WTC11 (cell line): ENCODE data around the gene CENPT. TPM values are rescaled to one million over a fixed set of nuclear protein-coding genes. Genes with fewer than 3 reads are reported as not detected.

Experiments
- ATAC-seq: fragments of 200-7000 bp; cut with Tn5 transposase; 2 replicates; pipeline ENCODE4 v1.10.0; 2021; ENCODE audit warnings: mild to moderate bottlenecking, moderate library complexity
- CTCF ChIA-PET: fragments of 300-600 bp; sonication (Branson Sonifier 250); formaldehyde crosslinking; loops from one replicate; lab custom pipeline; 2021; ENCODE audit warnings: antibody characterized with exemption; lab: Charles Lee
- POLR2A ChIA-PET: fragments of 350-600 bp; sonication (Branson Sonifier 250); formaldehyde crosslinking; loops from one replicate; lab custom pipeline; 2021; ENCODE audit warnings: antibody characterized with exemption; lab: Charles Lee
- DNase-seq: peaks from one replicate; pipeline ENCODE4 v3.0.0; 2021; ENCODE audit warnings: low spot score
- H3K27ac Mint-ChIP-seq: 2 replicates; pipeline ENCODE4 v1.8.0; 2021; ENCODE audit warnings: mixed read lengths
- H3K27me3 Mint-ChIP-seq: 2 replicates; pipeline ENCODE4 v1.8.0; 2021; ENCODE audit warnings: low read depth, mild to moderate bottlenecking, moderate library complexity, mixed read lengths
- H3K36me3 Mint-ChIP-seq: 2 replicates; pipeline ENCODE4 v1.8.0; 2021; ENCODE audit warnings: mixed read lengths
- H3K4me1 Mint-ChIP-seq: 2 replicates; pipeline ENCODE4 v1.8.0; 2022; ENCODE audit warnings: mixed read lengths
- H3K4me3 Mint-ChIP-seq: 2 replicates; pipeline ENCODE4 v1.8.0; 2021; ENCODE audit warnings: mild to moderate bottlenecking, moderate library complexity, mixed read lengths
- H3K9me3 Mint-ChIP-seq: 2 replicates; pipeline ENCODE4 v1.8.0; 2021; ENCODE audit warnings: mixed read lengths
- ATF1 ChIP-seq: sonication (generic); formaldehyde crosslinking; IDR thresholded peaks from 2 replicates; pipeline ENCODE4 v1.8.1; 2023; ENCODE audit warnings: mild to moderate bottlenecking, moderate library complexity, missing genetic modification reagents
- GRHL2 ChIP-seq: fragments of 250-450 bp; sonication (Bioruptor Pico); IDR thresholded peaks from 2 replicates; pipeline ENCODE4 v1.8.0; 2022; ENCODE audit warnings: mild to moderate bottlenecking, moderate library complexity; ENCODE audit not compliant: insufficient replicate concordance, severe bottlenecking
- IRF2 ChIP-seq: sonication (generic); formaldehyde crosslinking; IDR thresholded peaks from 2 replicates; pipeline ENCODE4 v1.8.0; 2022; ENCODE audit warnings: low read depth, missing genetic modification reagents, borderline replicate concordance
- JUN ChIP-seq: sonication (generic); formaldehyde crosslinking; IDR thresholded peaks from 2 replicates; pipeline ENCODE4 v1.8.0; 2023; ENCODE audit warnings: mild to moderate bottlenecking, missing genetic modification reagents
- MXD4 ChIP-seq: fragments of 250-450 bp; sonication (Bioruptor Pico); IDR thresholded peaks from 2 replicates; pipeline ENCODE4 v1.8.0; 2021; ENCODE audit warnings: mild to moderate bottlenecking, moderate library complexity, borderline replicate concordance
- NFYB ChIP-seq: sonication (generic); formaldehyde crosslinking; conservative IDR thresholded peaks from 2 replicates; pipeline ENCODE4 v1.8.0; 2022; ENCODE audit warnings: low read depth, missing genetic modification reagents
- NR3C1 ChIP-seq: sonication (generic); formaldehyde crosslinking; conservative IDR thresholded peaks from 2 replicates; pipeline ENCODE4 v1.8.1; 2023; ENCODE audit warnings: low read depth, mild to moderate bottlenecking, missing genetic modification reagents
- RELA ChIP-seq: sonication (generic); formaldehyde crosslinking; IDR thresholded peaks from 2 replicates; pipeline ENCODE4 v1.8.1; 2022; ENCODE audit warnings: missing genetic modification reagents, mild to moderate bottlenecking, borderline replicate concordance
- RORB ChIP-seq: fragments of 250-450 bp; sonication (Bioruptor Pico); IDR thresholded peaks from 2 replicates; pipeline ENCODE4 v1.9.0; 2021; ENCODE audit warnings: mild to moderate bottlenecking
- USF1 ChIP-seq: sonication (generic); formaldehyde crosslinking; IDR thresholded peaks from 2 replicates; pipeline ENCODE4 v1.8.0; 2022; ENCODE audit warnings: mild to moderate bottlenecking, missing genetic modification reagents
- ZBTB21 ChIP-seq: sonication (generic); formaldehyde crosslinking; IDR thresholded peaks from 2 replicates; pipeline ENCODE4 v1.8.1; 2023; ENCODE audit warnings: mild to moderate bottlenecking, missing genetic modification reagents, borderline replicate concordance
- ZNF219 ChIP-seq: sonication (generic); formaldehyde crosslinking; IDR thresholded peaks from 2 replicates; pipeline ENCODE4 v1.8.0; 2023; ENCODE audit warnings: missing genetic modification reagents, mild to moderate bottlenecking, borderline replicate concordance
- ZNF263 ChIP-seq: sonication (generic); formaldehyde crosslinking; IDR thresholded peaks from 2 replicates; pipeline ENCODE4 v1.8.1; 2022; ENCODE audit warnings: low read depth, mild to moderate bottlenecking, moderate library complexity, missing genetic modification reagents
- ZNF416 ChIP-seq: fragments of 250-450 bp; sonication (Bioruptor Pico); IDR thresholded peaks from 2 replicates; pipeline ENCODE4 v1.9.0; 2021; ENCODE audit warnings: mild to moderate bottlenecking, inconsistent platforms
- total RNA-seq: library from RNA; stranded (reverse); gene quantifications from 3 replicates; pipeline ENCODE4 v1.2.3, GENCODE V29; 2021
- TF ChIP-seq, protein P1 (sequence below): sonication (generic); formaldehyde crosslinking; conservative IDR thresholded peaks from 2 replicates; pipeline ENCODE4 v1.8.1; 2023; ENCODE audit warnings: mild to moderate bottlenecking, low read depth, missing genetic modification reagents, moderate library complexity
- TF ChIP-seq, protein P2 (sequence below): fragments of 250-450 bp; sonication (Bioruptor Pico); IDR thresholded peaks from 2 replicates; pipeline ENCODE4 v1.9.0; 2021; ENCODE audit warnings: mild to moderate bottlenecking
- TF ChIP-seq, protein P3 (sequence below): sonication (generic); formaldehyde crosslinking; IDR thresholded peaks from 2 replicates; pipeline ENCODE4 v1.8.0; 2023; ENCODE audit warnings: mild to moderate bottlenecking, missing genetic modification reagents
- TF ChIP-seq, protein P4 (sequence below): fragments of 250-450 bp; sonication (Bioruptor Pico); IDR thresholded peaks from 2 replicates; pipeline ENCODE4 v1.9.0; 2021; ENCODE audit warnings: mild to moderate bottlenecking

CENPT gene
- total RNA-seq, 1 experiment from 2014 or later = 58.3 TPM

- no peak for TF ChIP-seq NFYB (CRISPR knock-in tag)
Observed at GRCh38 chr16:67862623-67863583, 15.4 kb upstream of the CENPT start (continued).

- ATAC-seq (no peak), DNase-seq (no peak)
- ChIA-PET POLR2A (no interaction called here), CTCF (interaction anchor here (2.3 to 2.7 kb wide), 3 partner anchors 22 to 48 kb away, joined by 9 to 15 read pairs (median 14); partner anchors contain the start of gene NRN1L)
- Mint-ChIP-seq H3K4me3 (no peak overlapping the region), H3K27ac (peak overlapping the region; percentile 57), H3K9me3 (no peaks in the 10 kb centered on the region), H3K36me3 (peaks cover 38% of the 10 kb centered on the region), H3K27me3 (no peaks in the 10 kb centered on the region), H3K4me1 (peaks cover 19% of the 10 kb centered on the region)
- TF ChIP-seq IRF2 (CRISPR knock-in tag) (no peak), ZBTB21 (CRISPR knock-in tag) (no peak), ATF1 (CRISPR knock-in tag) (no peak), RELA (no peak), RORB (CRISPR knock-in tag) (no peak), MXD4 (CRISPR knock-in tag) (no peak), JUN (CRISPR knock-in tag) (no peak), NR3C1 (CRISPR knock-in tag) (no peak), ZNF416 (CRISPR knock-in tag) (no peak), USF1 (CRISPR knock-in tag) (no peak), GRHL2 (CRISPR knock-in tag) (no peak), ZNF263 (CRISPR knock-in tag) (no peak), ZNF219 (CRISPR knock-in tag) (no peak)
- TF ChIP-seq, protein P1, sequence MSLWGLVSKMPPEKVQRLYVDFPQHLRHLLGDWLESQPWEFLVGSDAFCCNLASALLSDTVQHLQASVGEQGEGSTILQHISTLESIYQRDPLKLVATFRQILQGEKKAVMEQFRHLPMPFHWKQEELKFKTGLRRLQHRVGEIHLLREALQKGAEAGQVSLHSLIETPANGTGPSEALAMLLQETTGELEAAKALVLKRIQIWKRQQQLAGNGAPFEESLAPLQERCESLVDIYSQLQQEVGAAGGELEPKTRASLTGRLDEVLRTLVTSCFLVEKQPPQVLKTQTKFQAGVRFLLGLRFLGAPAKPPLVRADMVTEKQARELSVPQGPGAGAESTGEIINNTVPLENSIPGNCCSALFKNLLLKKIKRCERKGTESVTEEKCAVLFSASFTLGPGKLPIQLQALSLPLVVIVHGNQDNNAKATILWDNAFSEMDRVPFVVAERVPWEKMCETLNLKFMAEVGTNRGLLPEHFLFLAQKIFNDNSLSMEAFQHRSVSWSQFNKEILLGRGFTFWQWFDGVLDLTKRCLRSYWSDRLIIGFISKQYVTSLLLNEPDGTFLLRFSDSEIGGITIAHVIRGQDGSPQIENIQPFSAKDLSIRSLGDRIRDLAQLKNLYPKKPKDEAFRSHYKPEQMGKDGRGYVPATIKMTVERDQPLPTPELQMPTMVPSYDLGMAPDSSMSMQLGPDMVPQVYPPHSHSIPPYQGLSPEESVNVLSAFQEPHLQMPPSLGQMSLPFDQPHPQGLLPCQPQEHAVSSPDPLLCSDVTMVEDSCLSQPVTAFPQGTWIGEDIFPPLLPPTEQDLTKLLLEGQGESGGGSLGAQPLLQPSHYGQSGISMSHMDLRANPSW (CRISPR knock-in tag) = no peak
- TF ChIP-seq, protein P2, sequence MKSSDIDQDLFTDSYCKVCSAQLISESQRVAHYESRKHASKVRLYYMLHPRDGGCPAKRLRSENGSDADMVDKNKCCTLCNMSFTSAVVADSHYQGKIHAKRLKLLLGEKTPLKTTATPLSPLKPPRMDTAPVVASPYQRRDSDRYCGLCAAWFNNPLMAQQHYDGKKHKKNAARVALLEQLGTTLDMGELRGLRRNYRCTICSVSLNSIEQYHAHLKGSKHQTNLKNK (CRISPR knock-in tag) = no peak
- TF ChIP-seq, protein P3, sequence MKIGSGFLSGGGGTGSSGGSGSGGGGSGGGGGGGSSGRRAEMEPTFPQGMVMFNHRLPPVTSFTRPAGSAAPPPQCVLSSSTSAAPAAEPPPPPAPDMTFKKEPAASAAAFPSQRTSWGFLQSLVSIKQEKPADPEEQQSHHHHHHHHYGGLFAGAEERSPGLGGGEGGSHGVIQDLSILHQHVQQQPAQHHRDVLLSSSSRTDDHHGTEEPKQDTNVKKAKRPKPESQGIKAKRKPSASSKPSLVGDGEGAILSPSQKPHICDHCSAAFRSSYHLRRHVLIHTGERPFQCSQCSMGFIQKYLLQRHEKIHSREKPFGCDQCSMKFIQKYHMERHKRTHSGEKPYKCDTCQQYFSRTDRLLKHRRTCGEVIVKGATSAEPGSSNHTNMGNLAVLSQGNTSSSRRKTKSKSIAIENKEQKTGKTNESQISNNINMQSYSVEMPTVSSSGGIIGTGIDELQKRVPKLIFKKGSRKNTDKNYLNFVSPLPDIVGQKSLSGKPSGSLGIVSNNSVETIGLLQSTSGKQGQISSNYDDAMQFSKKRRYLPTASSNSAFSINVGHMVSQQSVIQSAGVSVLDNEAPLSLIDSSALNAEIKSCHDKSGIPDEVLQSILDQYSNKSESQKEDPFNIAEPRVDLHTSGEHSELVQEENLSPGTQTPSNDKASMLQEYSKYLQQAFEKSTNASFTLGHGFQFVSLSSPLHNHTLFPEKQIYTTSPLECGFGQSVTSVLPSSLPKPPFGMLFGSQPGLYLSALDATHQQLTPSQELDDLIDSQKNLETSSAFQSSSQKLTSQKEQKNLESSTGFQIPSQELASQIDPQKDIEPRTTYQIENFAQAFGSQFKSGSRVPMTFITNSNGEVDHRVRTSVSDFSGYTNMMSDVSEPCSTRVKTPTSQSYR (CRISPR knock-in tag) = no peak
- TF ChIP-seq, protein P4, sequence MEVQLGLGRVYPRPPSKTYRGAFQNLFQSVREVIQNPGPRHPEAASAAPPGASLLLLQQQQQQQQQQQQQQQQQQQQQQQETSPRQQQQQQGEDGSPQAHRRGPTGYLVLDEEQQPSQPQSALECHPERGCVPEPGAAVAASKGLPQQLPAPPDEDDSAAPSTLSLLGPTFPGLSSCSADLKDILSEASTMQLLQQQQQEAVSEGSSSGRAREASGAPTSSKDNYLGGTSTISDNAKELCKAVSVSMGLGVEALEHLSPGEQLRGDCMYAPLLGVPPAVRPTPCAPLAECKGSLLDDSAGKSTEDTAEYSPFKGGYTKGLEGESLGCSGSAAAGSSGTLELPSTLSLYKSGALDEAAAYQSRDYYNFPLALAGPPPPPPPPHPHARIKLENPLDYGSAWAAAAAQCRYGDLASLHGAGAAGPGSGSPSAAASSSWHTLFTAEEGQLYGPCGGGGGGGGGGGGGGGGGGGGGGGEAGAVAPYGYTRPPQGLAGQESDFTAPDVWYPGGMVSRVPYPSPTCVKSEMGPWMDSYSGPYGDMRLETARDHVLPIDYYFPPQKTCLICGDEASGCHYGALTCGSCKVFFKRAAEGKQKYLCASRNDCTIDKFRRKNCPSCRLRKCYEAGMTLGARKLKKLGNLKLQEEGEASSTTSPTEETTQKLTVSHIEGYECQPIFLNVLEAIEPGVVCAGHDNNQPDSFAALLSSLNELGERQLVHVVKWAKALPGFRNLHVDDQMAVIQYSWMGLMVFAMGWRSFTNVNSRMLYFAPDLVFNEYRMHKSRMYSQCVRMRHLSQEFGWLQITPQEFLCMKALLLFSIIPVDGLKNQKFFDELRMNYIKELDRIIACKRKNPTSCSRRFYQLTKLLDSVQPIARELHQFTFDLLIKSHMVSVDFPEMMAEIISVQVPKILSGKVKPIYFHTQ (CRISPR knock-in tag) = no peak
Observed at GRCh38 chr16:67861877-67862276, 14.4 kb upstream of the CENPT start.
